ENCODE measurements around the gene ARHGEF17.

ARHGEF17 gene

DNA sequence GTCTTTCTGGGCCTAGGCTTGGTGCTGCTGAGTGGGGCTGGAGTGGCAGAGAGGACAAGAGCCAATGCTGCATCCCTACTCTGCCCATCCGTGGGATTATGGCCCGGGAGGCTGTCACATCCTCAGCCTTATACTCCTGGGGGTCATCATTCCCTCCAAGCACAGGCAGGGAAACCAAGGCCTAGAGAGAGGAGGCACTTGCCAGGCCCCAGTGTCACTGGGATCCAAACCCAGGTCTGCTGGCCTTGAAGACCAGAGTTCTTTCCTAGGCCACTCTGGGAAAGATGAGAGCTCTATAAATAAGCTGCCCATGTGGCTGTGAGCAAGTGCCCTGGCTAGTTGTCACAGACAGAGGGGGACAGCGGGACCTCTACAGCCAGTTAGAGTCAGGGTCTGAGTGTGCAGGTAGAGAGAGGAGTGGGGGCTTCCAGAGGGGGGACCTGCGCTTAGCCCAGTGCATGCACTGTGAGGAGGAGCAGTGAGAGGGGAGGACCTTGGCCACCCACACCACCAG lies 72.9 kb downstream of the ARHGEF17 start:
- no peak for DNase-seq (ENCODE audit: low read depth)

DNA sequence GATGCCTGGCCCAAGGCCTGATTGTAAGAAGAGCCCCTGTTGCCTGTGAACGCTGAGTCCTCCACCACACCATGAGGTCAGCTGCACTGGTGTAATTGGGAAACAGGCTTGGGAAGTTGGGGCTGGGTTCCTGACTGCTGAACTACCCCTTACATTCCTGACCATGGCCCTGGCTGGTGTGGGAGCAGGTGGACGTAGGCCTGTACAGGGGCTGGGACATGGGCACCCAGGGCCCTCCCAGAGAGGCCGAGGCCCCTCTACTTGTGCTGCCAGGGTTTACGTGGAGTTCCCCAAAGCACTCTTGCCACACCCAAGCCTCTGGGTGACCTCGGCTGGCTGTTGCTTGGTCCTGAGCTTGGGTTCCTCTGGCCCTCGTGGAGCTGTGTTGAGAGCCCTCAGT lies 73.5 kb downstream of the ARHGEF17 start:
- DNase-seq (ENCODE audit: low read depth), result no peak

DNA sequence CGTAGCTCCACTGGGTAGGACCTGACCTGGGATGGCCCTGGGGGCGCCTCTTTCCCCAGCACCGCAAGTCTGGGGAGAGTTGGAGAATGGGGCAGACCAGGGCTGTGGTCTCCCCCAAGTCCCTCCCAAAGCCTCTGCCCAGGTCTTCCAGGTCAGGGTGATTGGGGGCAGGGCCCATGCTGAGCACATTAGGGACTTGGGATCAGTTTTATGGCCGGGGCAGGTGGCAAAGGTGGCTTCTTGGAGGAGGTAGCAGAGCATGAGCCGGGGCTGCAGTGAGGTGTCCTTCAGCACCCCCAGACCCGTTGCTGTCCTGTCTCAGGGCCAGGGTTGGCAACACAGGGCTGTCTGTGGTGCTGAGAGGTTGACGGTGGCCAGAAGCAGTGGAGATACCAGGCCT lies 74.1 kb downstream of the ARHGEF17 start:
- no peak for DNase-seq (ENCODE audit: low read depth)

DNA sequence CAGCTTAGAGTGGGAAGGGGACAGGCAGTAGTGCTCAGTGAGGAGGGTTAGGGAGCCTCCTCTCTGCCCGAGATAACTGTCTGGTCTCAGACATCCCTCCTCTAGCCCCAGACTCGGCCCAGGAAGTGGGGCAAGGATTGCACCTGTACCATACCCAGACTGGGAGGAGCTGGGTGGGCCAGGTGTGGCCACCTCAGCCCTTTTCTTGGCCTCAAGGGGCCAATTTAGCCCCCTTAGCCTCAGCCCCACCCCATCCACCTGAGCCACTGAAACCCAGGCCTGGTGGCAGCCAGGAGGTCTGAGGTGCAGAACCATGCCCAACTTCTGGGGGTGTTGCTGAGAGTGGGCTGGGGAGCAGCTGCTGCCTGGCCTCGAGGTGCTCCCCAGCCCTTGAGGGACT lies 74.7 kb downstream of the ARHGEF17 start:
- DNase-seq (ENCODE audit: low read depth), result no peak

DNA sequence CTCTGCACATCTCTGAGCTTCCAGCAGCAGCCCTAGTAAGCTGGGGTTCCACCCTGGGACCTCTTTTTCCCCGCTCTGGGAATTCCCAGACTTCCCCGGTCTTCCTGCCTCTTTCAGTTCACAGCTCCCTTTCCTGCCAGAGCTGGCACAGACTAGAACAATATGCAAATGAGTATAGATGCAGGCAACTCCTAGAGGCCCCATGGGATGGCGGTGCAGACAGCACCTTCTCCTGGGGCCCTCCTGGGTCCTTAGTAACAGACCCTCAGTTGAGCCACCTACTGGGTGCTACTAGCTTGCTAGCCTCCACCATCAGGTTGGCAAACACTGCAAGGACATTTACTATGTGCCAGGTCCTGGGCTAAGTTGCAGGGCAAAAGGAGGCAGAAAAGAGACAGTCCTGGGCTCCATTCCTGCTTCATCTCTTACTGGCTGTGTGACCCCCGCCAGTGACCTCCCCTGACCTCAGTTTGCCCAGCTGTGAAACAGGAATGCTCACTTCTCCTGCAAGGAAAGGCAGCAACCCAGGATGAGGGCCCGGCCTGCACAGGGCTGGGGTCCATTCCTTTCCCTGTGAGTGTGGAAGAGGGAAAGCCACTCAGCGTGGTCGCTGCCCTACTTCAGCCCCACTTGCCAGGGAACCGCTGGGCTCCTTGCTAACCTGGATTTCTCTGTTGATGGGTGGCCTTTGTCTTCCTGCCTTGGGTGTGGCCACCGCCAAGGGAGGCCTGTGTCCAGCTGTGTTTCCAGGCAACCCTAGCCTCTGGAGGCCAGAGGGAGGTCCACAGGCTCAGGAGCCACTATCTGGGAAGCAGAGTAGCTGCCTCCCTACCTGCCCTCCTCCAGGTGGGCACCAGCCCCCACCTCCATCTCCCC lies 75.4 kb downstream of the ARHGEF17 start:
- no peak for DNase-seq (ENCODE audit: low read depth)

DNA sequence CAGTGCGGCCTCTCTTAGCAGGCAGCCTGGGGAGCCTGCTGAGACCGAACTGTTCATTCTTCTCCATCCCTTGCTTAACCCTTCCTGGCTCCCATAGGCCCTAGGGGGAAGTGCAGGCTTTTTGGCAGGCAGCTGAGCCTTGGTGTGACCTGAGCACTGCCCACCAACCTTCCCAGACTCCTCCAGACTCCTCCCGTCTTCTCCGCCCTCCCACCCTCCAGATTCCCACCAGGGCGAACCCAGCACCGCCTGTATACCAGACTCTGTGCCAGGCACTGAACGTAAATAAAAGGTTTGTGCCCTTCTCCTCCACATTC lies 76.0 kb downstream of the ARHGEF17 start:
- no peak for DNase-seq (ENCODE audit: low read depth)

DNA sequence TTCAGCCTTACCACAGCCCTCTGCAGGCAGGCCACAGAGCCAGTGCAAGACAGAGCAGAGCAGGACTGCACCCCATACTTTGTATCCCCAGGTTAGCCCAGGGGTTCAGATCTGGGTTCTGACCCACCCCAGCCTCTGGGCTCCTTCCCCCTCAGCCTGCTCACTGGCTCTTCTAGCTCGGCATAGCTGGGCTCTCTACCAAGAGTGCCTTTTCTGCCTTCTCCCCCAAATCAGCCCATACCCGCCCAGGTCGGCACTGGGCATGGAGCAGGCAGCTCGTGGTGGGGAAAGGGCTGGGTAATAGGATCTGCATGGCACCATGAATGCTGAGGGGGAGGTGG lies 76.4 kb downstream of the ARHGEF17 start:
- no peak for DNase-seq (ENCODE audit: low read depth)

DNA sequence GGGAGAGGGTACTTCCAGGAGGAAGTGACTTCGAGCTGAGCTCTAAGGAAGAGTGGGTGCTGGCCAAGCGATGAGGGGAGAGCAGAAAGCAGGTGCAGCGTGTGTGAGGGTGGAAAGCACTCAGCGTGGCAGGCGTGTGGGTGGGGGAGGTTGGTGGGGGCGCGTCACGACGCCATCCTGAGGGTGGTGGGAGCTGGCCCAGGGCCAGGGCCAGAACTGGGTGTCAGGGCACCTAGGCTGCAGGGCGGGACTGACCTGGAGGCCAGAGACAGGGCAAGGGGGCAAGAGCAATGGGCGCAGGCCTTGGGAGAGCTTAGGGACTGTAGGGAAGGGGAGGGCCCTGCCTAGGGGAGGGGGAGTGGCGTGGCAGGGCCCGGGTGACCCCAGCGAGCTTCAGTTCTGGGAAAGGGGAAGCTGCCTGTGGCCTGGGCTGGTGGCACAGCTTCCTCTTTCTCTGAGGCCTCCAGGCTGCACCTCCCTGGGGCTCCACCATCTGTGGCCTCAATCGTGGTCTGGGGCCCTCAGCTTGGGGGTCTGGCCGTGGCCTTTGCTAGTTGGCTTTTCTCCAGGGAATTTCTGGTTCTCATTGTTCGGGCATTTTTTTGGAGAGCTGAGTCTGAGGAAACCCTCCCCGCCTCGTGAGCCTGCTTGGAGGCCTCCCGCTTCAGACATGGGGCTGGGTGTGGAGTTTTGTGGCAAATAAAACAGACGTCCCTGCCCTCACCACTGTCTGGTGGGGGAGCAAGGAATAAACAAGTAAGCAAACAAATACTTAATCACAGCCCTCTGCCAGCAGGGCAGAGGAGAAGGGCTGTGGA lies 77.0 kb downstream of the ARHGEF17 start:
- DNase-seq (ENCODE audit: low read depth), result no peak

DNA sequence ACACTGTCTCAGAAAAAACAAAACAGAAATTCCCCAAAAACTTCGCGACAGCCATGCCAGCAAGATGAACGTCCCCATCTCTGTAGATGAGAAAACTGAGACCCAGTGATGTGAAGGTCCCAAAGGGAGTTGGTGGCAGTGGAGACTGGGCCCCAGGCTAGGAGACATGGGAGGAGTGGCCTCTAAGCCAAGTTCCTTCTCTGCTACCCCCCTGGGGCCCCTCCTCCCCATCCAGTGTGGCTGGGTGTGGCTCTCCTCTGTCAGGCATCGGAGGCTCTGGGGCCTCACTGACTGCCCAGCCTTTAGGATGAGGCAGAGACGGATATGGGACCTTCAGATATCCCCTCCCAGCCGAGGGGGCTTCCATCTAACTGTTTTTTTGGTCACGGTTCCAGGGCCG lies 77.9 kb downstream of the ARHGEF17 start:
- no peak for DNase-seq (ENCODE audit: low read depth)

DNA sequence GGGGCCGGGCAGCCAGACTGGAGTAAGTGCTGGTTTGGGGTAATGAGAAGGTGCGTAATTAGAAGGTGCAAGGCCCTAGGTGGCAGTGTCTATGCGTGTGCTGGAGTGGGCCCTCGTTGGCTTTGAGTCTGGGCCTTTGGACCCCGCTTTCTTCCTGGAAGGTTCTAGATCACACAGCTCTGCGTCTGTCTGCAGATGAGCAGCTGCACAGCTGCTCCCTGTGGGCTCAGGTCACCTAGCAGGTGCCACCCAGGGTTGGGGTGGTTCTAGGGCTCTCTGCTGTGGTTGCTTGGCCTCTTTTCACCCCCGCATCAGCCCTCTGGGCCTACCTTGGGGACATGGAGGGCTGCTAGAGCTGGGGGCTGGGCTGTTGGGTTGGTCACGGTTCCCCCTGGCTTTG lies 78.5 kb downstream of the ARHGEF17 start:
- DNase-seq (ENCODE audit: low read depth), result no peak

DNA sequence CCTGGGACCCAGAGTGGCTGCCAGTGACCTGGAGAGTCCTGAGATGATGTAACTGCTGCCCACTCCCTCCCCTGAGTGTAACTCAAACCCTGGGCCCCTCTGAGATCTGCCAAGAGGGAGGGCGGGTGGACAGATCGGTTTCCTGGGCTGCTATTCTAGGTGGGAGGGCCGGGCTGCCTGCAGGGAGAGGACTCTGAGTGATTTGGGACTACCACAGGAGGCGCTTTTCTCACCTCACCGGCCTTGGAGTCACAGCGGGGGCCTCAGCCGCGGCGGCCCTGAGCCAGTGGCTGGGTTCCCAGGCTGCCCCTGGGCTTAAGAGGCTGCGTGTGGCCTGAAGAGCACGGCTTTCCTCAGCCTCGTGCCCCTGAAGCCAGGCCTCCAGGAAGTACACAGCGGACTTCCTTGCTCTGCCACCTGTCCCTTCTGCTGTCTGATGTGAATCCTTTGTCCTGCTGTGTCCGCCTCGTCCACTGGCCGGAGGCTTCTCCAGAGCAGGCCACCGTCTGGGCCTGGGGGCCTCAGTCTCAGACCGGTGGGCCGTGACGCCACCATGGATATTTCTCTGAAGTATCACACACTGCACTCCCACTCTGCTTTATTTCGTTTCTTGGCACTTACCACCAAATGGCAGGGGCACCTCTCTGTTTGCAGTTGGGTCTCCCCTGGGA lies 79.7 kb downstream of the ARHGEF17 start:
- no peak for DNase-seq (ENCODE audit: low read depth)

DNA sequence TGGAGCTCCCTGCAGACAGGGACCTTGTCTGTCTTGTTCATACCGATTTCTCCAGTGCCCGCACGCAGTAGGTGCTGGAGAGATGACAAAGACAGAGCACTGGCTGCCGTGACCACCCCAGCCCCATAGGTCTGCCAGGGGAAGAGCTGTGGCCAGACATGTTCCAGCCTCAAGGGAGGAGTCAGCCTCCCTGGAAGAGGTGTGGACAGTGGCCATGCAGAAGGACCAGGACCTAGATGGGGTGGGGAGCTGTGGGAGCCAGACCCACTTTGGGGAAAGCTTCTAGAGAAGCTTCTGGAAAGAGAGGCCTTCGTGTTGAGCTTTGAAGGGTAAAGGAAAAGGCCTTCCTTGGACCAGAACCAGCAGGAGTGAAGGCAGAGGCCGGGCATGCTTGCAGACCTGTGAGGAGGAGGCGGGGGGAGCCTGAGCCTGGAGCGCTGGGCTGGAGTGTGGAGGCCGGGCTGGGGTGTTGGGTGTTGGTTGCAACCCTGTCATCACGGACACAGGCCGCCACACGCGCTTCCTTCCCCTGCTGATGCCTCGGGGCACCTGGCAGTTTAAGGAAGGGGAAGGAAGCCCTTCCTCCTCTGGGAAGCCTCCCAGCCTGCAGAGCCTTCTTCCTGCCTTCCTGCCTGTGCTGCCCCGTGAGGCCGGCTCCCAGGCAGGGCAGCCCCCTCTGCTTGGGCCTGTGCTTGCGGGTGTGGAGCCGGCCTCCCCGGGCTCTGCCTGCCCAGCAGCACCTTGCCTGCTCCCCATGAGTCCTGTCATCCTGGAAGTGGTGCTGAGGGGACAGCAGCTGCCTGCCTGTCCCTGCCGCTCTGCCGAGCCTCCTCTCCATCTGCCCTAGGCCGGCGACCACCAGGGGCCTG lies 80.4 kb downstream of the ARHGEF17 start:
- no peak for DNase-seq (ENCODE audit: low read depth)

DNA sequence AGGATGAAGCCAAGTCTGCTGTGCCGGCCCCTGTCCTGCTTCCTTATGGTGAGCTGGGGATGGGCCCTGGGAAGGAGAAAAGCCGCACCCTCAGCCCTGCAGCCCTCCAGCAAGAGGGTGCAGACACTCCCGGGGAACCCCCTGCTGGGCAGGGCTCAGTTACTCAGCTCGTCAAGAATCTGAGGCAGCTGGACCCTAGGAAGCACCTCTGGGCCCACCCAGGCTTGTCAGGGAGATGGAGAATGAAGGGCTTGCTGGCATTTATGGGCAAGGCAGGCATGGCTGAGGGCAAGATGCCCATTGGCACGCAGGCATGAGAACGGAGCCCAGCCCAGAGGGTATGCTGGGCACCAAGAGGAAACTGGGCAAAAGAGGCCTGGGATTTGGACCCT lies 81.1 kb downstream of the ARHGEF17 start:
- no peak for DNase-seq (ENCODE audit: low read depth)

DNA sequence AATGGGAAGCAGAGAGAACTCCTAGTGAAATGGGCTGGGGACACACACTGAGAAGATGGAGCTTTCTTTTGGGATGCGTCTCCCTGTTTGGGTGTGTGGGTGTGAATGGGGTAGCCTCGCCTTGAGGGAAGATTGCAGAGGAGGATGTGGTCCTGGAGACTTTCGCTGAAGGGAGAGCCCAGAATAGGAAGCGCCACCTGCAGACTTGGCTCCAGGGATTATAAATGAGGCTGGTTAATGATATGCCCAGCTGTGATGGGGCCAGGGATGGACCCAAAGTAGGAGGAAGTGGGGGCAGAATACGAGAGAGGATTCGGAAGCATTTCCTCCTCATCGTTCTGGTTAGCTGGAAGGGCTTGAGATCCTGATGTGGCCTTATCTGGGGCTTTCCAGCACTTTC lies 81.8 kb downstream of the ARHGEF17 start:
- no peak for DNase-seq (ENCODE audit: low read depth)

DNA sequence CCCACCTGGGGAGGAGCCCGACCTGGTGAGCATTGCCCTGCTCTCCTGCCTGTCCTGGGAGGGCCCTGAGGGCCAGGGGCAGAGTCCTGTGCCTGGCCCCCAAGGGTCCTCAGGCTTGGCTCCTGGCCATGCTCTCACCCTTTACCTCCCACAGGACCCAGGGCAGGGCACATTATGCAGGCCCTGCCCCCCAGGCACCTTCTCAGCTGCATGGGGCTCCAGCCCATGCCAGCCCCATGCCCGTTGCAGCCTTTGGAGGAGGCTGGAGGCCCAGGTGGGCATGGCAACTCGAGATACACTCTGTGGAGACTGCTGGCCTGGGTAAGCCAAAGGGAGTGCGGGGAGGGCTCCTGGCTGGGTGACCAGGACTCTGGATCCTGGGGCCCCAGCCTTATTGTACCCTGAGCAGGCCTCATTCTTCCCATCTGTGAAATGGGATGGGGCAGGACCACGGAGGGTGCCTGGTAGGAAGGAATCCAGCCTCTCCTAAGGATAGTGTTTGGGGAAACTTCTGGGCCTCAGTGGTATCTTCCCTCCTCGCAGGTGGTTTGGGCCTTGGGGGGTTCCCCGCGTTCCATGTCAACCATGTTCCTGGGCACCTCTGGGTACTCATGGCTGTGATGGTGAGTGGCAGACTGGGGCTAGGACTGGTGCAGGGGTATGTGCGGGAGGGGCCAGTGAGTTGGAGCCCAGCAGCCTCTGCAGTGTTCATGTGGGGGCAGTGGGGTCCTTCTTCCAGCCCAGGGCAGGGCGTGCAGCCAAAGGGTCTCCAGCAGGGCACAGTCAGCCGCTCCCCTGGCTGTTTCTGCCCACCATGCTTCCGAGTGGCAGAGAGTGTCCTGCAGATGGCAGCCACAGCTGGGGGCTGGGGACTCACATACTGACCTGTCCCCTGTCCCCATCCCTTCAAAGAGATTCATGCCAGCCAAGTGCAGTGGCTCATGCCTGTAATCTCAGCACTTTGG lies 82.8 kb downstream of the ARHGEF17 start:
- DNase-seq (ENCODE audit: low read depth), result no peak

DNA sequence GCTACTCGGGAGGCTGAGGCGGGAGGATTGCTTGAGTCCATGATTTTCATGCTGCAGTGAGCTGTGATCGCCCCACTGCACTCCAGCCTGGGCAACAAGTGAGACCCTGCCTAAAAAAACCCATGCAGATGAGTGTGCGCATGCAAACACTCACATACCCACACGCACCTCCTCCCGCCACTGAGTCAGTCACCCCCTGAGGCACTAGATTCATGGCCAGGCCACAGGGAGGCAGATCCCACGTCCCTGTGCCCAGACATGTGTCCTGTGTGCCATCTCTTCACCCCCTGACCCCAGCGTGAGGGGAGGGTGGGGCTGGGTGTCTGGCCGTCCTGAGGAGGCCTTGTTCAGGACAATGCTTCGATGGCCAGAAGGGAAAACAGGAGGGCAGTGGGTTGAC lies 83.6 kb downstream of the ARHGEF17 start:
- no peak for DNase-seq (ENCODE audit: low read depth)

DNA sequence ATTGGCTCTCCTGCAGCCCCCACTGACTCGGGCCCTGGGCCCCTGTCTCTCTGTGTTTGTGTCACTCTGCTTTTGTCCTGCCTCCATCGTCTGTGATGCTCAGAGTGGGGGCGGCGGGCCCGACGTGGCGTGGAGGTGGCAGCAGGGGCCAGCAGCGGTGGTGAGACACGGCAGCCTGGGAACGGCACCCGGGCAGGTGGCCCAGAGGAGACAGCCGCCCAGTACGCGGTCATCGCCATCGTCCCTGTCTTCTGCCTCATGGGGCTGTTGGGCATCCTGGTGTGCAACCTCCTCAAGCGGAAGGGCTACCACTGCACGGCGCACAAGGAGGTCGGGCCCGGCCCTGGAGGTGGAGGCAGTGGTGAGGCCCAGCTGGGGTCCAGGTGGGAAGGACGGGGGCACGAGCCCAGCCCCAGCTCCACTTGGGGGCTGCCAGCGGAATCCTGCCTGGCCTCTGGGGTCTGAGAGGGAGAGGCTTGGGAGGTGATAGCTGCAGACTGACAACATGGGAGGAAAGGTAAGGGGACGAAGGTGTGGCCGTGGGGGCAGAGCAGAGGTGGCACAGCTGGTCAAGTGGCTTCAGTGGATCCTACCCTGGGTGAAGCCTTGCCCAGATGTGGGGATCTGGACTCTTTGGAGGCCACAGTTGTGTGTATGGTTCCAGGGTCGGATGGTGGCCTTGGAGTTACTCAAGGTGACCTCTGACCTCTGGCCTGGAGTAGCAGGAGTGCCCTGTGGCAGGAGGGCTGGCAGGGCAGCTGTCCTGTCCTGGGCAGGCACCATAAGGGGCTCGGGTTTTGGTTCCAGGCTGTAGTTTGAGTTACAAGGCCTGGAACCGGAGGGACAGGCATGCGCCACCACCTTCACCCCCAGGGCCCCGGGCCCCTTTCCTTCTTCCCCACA lies 84.3 kb downstream of the ARHGEF17 start:
- no peak for DNase-seq (ENCODE audit: low read depth)

DNA sequence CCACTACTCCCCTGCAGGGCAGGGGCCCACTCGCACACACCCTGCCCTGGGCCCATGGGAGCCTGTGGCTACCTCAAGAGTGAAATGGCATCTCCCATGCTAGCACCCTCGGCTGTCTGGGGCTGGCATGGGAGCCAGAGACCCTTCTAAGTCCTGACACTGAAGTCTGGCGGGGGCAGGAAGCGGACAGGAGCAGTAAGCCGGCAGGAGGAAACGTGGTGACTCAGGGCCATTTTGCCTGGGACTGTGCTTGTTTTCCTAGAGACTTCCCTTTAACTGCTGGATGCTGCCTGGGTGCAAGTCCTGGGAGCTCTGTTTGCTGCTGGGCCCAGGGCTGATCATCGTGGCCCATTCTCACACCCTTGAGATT lies 84.9 kb downstream of the ARHGEF17 start:
- no peak for DNase-seq (ENCODE audit: low read depth)

DNA sequence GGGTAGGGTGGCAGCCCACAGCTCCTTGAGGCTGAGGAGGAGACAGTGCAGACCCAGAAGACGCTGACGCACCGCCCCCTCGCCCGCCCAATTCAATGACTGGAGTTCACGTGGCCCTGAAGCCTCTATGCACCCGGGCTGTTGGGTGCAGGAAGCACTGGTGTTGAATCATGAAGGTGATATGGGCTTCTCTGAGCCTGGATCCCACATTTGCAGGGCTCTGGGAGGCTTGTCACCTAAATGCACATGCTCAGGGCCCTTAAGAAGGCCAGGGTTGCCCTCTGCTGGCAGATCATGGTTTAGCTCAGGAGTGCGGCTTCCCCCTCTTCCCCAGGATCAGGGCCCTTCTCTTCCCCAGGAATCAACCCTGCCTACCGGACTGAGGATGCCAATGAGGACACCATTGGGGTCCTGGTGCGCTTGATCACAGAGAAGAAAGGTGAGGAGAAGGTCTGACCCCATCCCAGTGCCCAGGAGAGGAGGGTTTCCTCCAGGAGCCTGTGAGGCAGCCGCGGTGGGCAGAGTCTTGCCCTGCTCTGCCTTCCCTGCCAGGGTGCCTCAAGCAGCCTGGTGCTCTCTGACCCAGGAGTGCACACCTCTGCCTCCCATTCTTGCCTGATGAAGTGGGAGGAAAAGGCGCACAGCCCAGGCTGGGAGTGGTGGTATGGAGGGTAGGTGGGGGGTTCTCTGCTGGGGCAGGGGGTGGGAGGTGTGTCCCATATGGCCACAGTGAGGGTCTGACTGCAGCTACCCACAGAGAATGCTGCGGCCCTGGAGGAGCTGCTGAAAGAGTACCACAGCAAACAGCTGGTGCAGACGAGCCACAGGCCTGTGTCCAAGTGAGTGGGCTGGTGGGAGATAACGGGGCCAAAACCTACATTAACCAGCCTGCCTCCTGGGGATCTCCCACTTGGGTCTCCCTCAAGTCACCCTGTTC lies 85.7 kb downstream of the ARHGEF17 start:
- DNase-seq (ENCODE audit: low read depth), result no peak

Data from GM04503 (cell line).